HEK293 (cell line): ENCODE results near the gene CPXM1.

ENCODE experiments used
- FEZF1 ChIP-seq: fragments of 450-650 bp; formaldehyde crosslinking; IDR thresholded peaks from 2 replicates; pipeline ENCODE4 v1.5.1; 2016; ENCODE audit warnings: missing biosample characterization, missing genetic modification characterization
- OSR2 ChIP-seq: fragments of 450-650 bp; formaldehyde crosslinking; IDR thresholded peaks from 2 replicates; pipeline ENCODE4 v1.5.1; 2016; ENCODE audit warnings: missing biosample characterization, missing genetic modification characterization
- REST ChIP-seq: fragments of 450-650 bp; formaldehyde crosslinking; IDR thresholded peaks from 2 replicates; pipeline ENCODE4 v1.5.1; 2016; ENCODE audit warnings: missing biosample characterization, missing genetic modification characterization
- SP7 ChIP-seq: fragments of 450-650 bp; formaldehyde crosslinking; IDR thresholded peaks from 2 replicates; pipeline ENCODE4 v1.5.1; 2016; ENCODE audit warnings: missing biosample characterization, missing genetic modification characterization
- YY1 ChIP-seq: fragments of 450-650 bp; formaldehyde crosslinking; IDR thresholded peaks from 2 replicates; pipeline ENCODE4 v1.5.1; 2018; ENCODE audit warnings: missing biosample characterization, missing genetic modification characterization
- ZBTB17 ChIP-seq: fragments of 450-650 bp; formaldehyde crosslinking; IDR thresholded peaks from 2 replicates; pipeline ENCODE4 v1.5.1; 2016; ENCODE audit warnings: missing biosample characterization, missing genetic modification characterization
- ZBTB8A ChIP-seq: fragments of 450-650 bp; formaldehyde crosslinking; IDR thresholded peaks from 2 replicates; pipeline ENCODE4 v1.5.1; 2016; ENCODE audit warnings: missing biosample characterization, missing genetic modification characterization
- ZEB2 ChIP-seq: fragments of 450-650 bp; formaldehyde crosslinking; IDR thresholded peaks from 2 replicates; pipeline ENCODE4 v1.5.1; 2016; ENCODE audit warnings: missing biosample characterization, missing genetic modification characterization
- ZIC2 ChIP-seq: fragments of 450-650 bp; formaldehyde crosslinking; IDR thresholded peaks from 2 replicates; pipeline ENCODE4 v1.5.1; 2016; ENCODE audit warnings: missing biosample characterization, missing genetic modification characterization
- ZNF146 ChIP-seq: fragments of 450-650 bp; formaldehyde crosslinking; IDR thresholded peaks from 2 replicates; pipeline ENCODE4 v1.5.1; 2016; ENCODE audit warnings: missing biosample characterization, missing genetic modification characterization
- ZNF274 ChIP-seq, 2 experiments: fragments of 200-500 bp in 1 of 2; fragments of 450-650 bp in 1 of 2; sonication (Bioruptor generic) in 1 of 2; formaldehyde crosslinking in 1 of 2; IDR thresholded peaks; 2 replicates each; pipeline versions ENCODE4 v1.5.1 to v1.6.1; 2014 to 2016; ENCODE audit warnings: borderline replicate concordance in 1 of 2, inconsistent platforms in 1 of 2, low read length in 1 of 2, missing biosample characterization in 1 of 2, missing genetic modification characterization in 1 of 2
- ZNF324 ChIP-seq: fragments of 450-650 bp; formaldehyde crosslinking; IDR thresholded peaks from 2 replicates; pipeline ENCODE4 v1.5.1; 2016; ENCODE audit warnings: missing biosample characterization, missing genetic modification characterization
- ZNF391 ChIP-seq: fragments of 450-650 bp; formaldehyde crosslinking; IDR thresholded peaks from 2 replicates; pipeline ENCODE4 v1.5.1; 2016; ENCODE audit warnings: low read depth, missing biosample characterization, missing genetic modification characterization, borderline replicate concordance
- ZNF426 ChIP-seq: fragments of 450-650 bp; formaldehyde crosslinking; IDR thresholded peaks from 2 replicates; pipeline ENCODE4 v1.5.1; 2017; ENCODE audit warnings: missing biosample characterization, missing genetic modification characterization, mild to moderate bottlenecking, inconsistent platforms, moderate library complexity
- ZNF449 ChIP-seq: fragments of 450-650 bp; formaldehyde crosslinking; IDR thresholded peaks from 2 replicates; pipeline ENCODE4 v1.5.1; 2017; ENCODE audit warnings: missing biosample characterization, mild to moderate bottlenecking, missing genetic modification characterization, moderate library complexity
- ZNF501 ChIP-seq: fragments of 450-650 bp; formaldehyde crosslinking; IDR thresholded peaks from 2 replicates; pipeline ENCODE4 v1.5.1; 2016; ENCODE audit warnings: missing biosample characterization, missing genetic modification characterization
- ZNF544 ChIP-seq: fragments of 450-650 bp; formaldehyde crosslinking; IDR thresholded peaks from 2 replicates; pipeline ENCODE4 v1.5.0; 2017; ENCODE audit warnings: missing biosample characterization, missing genetic modification characterization
- ZNF571 ChIP-seq: fragments of 450-650 bp; formaldehyde crosslinking; IDR thresholded peaks from 2 replicates; pipeline ENCODE4 v1.5.0; 2017; ENCODE audit warnings: missing biosample characterization, missing genetic modification characterization
- ZNF658 ChIP-seq: fragments of 450-650 bp; formaldehyde crosslinking; IDR thresholded peaks from 2 replicates; pipeline ENCODE4; 2016; ENCODE audit warnings: missing biosample characterization, missing genetic modification characterization
- ZNF670 ChIP-seq: fragments of 450-650 bp; formaldehyde crosslinking; IDR thresholded peaks from 2 replicates; pipeline ENCODE4 v1.5.1; 2016; ENCODE audit warnings: missing biosample characterization, missing genetic modification characterization, low read depth
- ZNF692 ChIP-seq: fragments of 450-650 bp; formaldehyde crosslinking; IDR thresholded peaks from 2 replicates; pipeline ENCODE4 v1.5.1; 2016; ENCODE audit warnings: missing biosample characterization, missing genetic modification characterization
- ZNF76 ChIP-seq: fragments of 450-650 bp; formaldehyde crosslinking; IDR thresholded peaks from 2 replicates; pipeline ENCODE4; 2016; ENCODE audit warnings: low read depth, missing biosample characterization, missing genetic modification characterization, borderline replicate concordance
- ZNF777 ChIP-seq: fragments of 450-650 bp; formaldehyde crosslinking; IDR thresholded peaks from 2 replicates; pipeline ENCODE4 v1.5.1; 2017; ENCODE audit warnings: missing biosample characterization, missing genetic modification characterization, borderline replicate concordance
- ZNF843 ChIP-seq: fragments of 450-650 bp; formaldehyde crosslinking; IDR thresholded peaks from 2 replicates; pipeline ENCODE4 v1.5.1; 2016; ENCODE audit warnings: missing biosample characterization, missing genetic modification characterization
- TF ChIP-seq, protein P1 (sequence below): fragments of 450-650 bp; formaldehyde crosslinking; IDR thresholded peaks from 2 replicates; pipeline ENCODE4 v1.5.1; 2016; ENCODE audit warnings: missing biosample characterization, missing genetic modification characterization
- TF ChIP-seq, protein P2 (sequence below): fragments of 450-650 bp; formaldehyde crosslinking; IDR thresholded peaks from 2 replicates; pipeline ENCODE4 v1.5.1; 2016; ENCODE audit warnings: missing biosample characterization, missing genetic modification characterization

Gene CPXM1

DNA sequence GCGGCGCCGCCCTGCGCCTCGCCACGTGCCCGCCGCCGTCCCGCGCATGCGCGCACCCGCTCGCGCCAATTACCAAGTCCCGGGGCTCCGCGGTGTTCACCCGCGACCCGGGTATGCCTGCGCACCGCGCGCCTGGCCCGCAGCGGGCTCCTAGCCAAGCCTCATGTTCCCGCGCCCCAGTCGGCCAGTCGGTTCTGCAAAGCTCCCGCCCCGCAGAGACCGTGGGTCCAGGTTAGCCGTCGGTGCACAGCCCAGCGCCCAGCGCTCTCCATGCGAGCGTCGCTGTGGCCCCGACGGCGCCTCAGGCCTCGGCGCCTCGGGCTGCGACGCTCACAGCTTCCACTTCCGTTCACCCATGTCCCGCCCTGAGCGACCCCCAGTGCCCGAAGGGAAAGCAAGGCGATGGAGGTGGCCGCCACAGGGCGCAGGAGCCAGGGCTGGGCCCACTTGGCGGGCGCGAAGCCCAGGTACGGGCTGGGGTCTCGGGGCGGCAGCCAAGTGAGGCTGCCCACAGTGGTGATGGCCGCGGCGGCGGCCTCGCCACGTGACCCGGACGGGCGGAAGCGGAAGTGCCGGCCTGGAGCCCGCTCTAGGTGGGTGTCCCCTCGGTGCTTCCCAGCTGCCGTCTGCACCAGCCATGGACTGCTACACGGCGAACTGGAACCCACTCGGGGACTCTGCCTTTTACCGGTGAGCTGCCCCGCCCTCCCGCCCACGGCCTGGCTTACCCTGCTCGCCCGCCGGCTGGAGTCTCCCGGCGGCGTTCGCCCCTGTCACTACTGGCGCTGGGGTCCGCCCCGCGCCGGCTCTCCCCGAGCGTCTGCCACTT lies 39.9 kb upstream of the CPXM1 start, which contains the start of the genes PCED1A and VPS16 (continued):
- no peak for TF ChIP-seq ZNF426 (tag by site-specific recombination)
- peak; percentile 98 for TF ChIP-seq YY1 (tag by site-specific recombination)
- TF ChIP-seq ZNF658 (tag by site-specific recombination) = no peak
- TF ChIP-seq ZNF274 (IDR thresholded peaks at IDR 0.05; ENCODE audit: low read length) = no peak
- no peak for TF ChIP-seq ZNF274 (tag by site-specific recombination; IDR thresholded peaks at IDR 0.05; ENCODE audit: borderline replicate concordance)
- TF ChIP-seq SP7 (tag by site-specific recombination) = peak; percentile 53; the same call in 1 of the 2 replicates
- TF ChIP-seq REST (tag by site-specific recombination) = no peak
- peak; percentile 53; the same call in 1 of the 2 replicates for TF ChIP-seq ZNF449 (tag by site-specific recombination)
- 0 out of 2 replicates have a peak, but pooled peaks have one; percentile 25 for TF ChIP-seq ZIC2
- peak; percentile 92 for TF ChIP-seq ZNF692 (tag by site-specific recombination)
- TF ChIP-seq ZNF843 (tag by site-specific recombination) = 0 out of 2 replicates have a peak, but pooled peaks have one; percentile 45
- TF ChIP-seq, protein P1, sequence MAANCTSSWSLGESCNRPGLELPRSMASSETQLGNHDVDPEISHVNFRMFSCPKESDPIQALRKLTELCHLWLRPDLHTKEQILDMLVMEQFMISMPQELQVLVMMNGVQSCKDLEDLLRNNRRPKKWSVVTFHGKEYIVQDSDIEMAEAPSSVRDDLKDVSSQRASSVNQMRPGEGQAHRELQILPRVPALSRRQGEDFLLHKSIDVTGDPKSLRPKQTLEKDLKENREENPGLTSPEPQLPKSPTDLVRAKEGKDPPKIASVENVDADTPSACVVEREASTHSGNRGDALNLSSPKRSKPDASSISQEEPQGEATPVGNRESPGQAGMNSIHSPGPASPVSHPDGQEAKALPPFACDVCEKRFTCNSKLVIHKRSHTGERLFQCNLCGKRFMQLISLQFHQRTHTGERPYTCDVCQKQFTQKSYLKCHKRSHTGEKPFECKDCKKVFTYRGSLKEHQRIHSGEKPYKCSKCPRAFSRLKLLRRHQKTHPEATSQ (tag by site-specific recombination) = peak; percentile 95
- peak; percentile 40; the same call in 1 of the 2 replicates for TF ChIP-seq ZBTB17
- TF ChIP-seq ZNF777 (tag by site-specific recombination) = peak; percentile 99
- TF ChIP-seq OSR2 (tag by site-specific recombination) = 0 out of 2 replicates have a peak, but pooled peaks have one; percentile 17
- TF ChIP-seq, protein P2, sequence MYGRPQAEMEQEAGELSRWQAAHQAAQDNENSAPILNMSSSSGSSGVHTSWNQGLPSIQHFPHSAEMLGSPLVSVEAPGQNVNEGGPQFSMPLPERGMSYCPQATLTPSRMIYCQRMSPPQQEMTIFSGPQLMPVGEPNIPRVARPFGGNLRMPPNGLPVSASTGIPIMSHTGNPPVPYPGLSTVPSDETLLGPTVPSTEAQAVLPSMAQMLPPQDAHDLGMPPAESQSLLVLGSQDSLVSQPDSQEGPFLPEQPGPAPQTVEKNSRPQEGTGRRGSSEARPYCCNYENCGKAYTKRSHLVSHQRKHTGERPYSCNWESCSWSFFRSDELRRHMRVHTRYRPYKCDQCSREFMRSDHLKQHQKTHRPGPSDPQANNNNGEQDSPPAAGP = peak; percentile 51; the same call in 1 of the 2 replicates
- peak; percentile 20; the same call in 1 of the 2 replicates for TF ChIP-seq ZEB2
- peak; percentile 84 for TF ChIP-seq ZNF76 (tag by site-specific recombination)
- TF ChIP-seq FEZF1 (tag by site-specific recombination) = no peak
- TF ChIP-seq ZNF391 (tag by site-specific recombination) = no peak
- peak; percentile 62; the same call in 1 of the 2 replicates for TF ChIP-seq ZNF324
- no peak for TF ChIP-seq ZNF571 (tag by site-specific recombination)
- peak; percentile 54; the same call in 1 of the 2 replicates for TF ChIP-seq ZNF501
- no peak for TF ChIP-seq ZNF544
- TF ChIP-seq ZNF146 = 0 out of 2 replicates have a peak, but pooled peaks have one; percentile 3
- TF ChIP-seq ZNF670 (tag by site-specific recombination) = no peak
- peak; percentile 99 for TF ChIP-seq ZBTB8A (tag by site-specific recombination)
